Testis (tissue), 2 donors: ENCODE results near the gene EXD3.

ENCODE experiments used
- POLR2A ChIP-seq: fragments of 450-650 bp; IDR thresholded peaks from one replicate; pipeline ENCODE4 v1.6.1; 2017; ENCODE audit warnings: antibody characterized with exemption, mild to moderate bottlenecking, moderate library complexity
- TF ChIP-seq, protein P1 (sequence below), 3 experiments: fragments of 450-650 bp in 2 of 3; fragments of 200-600 bp in 1 of 3; sonication (generic) in 1 of 3; IDR thresholded peaks; one replicate each; pipeline ENCODE4 v1.5.1; 2016 to 2019; ENCODE audit warnings: antibody characterized with exemption in 3 of 3, mild to moderate bottlenecking in 2 of 3, moderate library complexity in 1 of 3

- TF ChIP-seq, protein P1, sequence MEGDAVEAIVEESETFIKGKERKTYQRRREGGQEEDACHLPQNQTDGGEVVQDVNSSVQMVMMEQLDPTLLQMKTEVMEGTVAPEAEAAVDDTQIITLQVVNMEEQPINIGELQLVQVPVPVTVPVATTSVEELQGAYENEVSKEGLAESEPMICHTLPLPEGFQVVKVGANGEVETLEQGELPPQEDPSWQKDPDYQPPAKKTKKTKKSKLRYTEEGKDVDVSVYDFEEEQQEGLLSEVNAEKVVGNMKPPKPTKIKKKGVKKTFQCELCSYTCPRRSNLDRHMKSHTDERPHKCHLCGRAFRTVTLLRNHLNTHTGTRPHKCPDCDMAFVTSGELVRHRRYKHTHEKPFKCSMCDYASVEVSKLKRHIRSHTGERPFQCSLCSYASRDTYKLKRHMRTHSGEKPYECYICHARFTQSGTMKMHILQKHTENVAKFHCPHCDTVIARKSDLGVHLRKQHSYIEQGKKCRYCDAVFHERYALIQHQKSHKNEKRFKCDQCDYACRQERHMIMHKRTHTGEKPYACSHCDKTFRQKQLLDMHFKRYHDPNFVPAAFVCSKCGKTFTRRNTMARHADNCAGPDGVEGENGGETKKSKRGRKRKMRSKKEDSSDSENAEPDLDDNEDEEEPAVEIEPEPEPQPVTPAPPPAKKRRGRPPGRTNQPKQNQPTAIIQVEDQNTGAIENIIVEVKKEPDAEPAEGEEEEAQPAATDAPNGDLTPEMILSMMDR (IDR thresholded peaks at IDR 0.05), result no peak
- no peak for TF ChIP-seq POLR2A
These were observed 114.8 kb downstream of the EXD3 start for GRCh38 chr9:137308057-137308619.
